Liver (tissue), 9 donors: ENCODE results near the gene ASF1B. TPM values are rescaled to one million over a fixed set of nuclear protein-coding genes. Genes with fewer than 3 reads are reported as not detected.

Experiments
- DNase-seq: peaks from one replicate; pipeline ENCODE4 v3.0.0-alpha.2; 2017; ENCODE audit warnings: low spot score
- H3K27ac ChIP-seq, 2 donors: one replicate each; pipeline ENCODE4 v1.7.0; 2013; ENCODE audit warnings: inconsistent platforms in 2 of 2, low read length in 2 of 2, control low read depth in 1 of 2, low read depth in 1 of 2, mild to moderate bottlenecking in 1 of 2
- H3K27me3 ChIP-seq, 4 donors: one replicate each; pipeline versions ENCODE4 v1.6.1 to v1.7.0; 2013; ENCODE audit warnings: low read length in 3 of 4, inconsistent platforms in 1 of 4, mild to moderate bottlenecking in 1 of 4, moderate library complexity in 1 of 4; ENCODE audit not compliant: control insufficient read depth in 4 of 4, insufficient read depth in 4 of 4
- H3K36me3 ChIP-seq, 4 donors: one replicate each; pipeline versions ENCODE4 v1.6.1 to v1.7.0; 2013; ENCODE audit warnings: low read length in 3 of 4, mild to moderate bottlenecking in 3 of 4, low read depth in 1 of 4, moderate library complexity in 1 of 4; ENCODE audit not compliant: control insufficient read depth in 4 of 4, insufficient read depth in 3 of 4
- H3K4me1 ChIP-seq, 4 donors: one replicate each; pipeline versions ENCODE4 v1.6.1 to v1.7.0; 2013; ENCODE audit warnings: low read length in 3 of 4, mild to moderate bottlenecking in 3 of 4, moderate library complexity in 1 of 4; ENCODE audit not compliant: control insufficient read depth in 4 of 4, insufficient read depth in 4 of 4
- H3K4me3 ChIP-seq, 3 donors: one replicate each; pipeline versions ENCODE4 v1.6.1 to v1.7.0; 2013; ENCODE audit warnings: low read length in 3 of 3, control low read depth in 1 of 3, low read depth in 1 of 3, mild to moderate bottlenecking in 1 of 3
- H3K9ac ChIP-seq, 2 donors: one replicate each; pipeline ENCODE4 v1.7.0; 2013; ENCODE audit warnings: low read length in 2 of 2, mild to moderate bottlenecking in 2 of 2, moderate library complexity in 2 of 2, control low read depth in 1 of 2, low read depth in 1 of 2
- H3K9me3 ChIP-seq, 4 donors: one replicate each; pipeline versions ENCODE4 v1.6.1 to v1.7.0; 2013; ENCODE audit warnings: low read length in 3 of 4; ENCODE audit not compliant: control insufficient read depth in 4 of 4
- EGR1 ChIP-seq, 2 donors: IDR thresholded peaks; 2 replicates each; pipeline ENCODE4 v1.6.1; 2016 to 2018; ENCODE audit warnings: antibody characterized with exemption in 2 of 2, low read depth in 2 of 2
- FOXA1 ChIP-seq: IDR thresholded peaks from 2 replicates; pipeline ENCODE4 v1.6.1; 2016; ENCODE audit warnings: antibody characterized with exemption
- FOXA2 ChIP-seq: IDR thresholded peaks from 2 replicates; pipeline ENCODE4 v1.6.1; 2016; ENCODE audit warnings: antibody characterized with exemption
- GABPA ChIP-seq, 2 donors: IDR thresholded peaks in 1 of 2; conservative IDR thresholded peaks in 1 of 2; 2 replicates each; pipeline ENCODE4 v1.6.1; 2016; ENCODE audit warnings: antibody characterized with exemption in 2 of 2, mild to moderate bottlenecking in 1 of 2, moderate library complexity in 1 of 2
- HNF4A ChIP-seq, 2 donors: conservative IDR thresholded peaks; 2 replicates each; pipeline ENCODE4 v1.6.1; 2016; ENCODE audit warnings: antibody characterized with exemption in 2 of 2, mild to moderate bottlenecking in 2 of 2
- HNF4G ChIP-seq: IDR thresholded peaks from 2 replicates; pipeline ENCODE4 v1.6.1; 2016; ENCODE audit warnings: antibody characterized with exemption
- JUND ChIP-seq, 2 donors: IDR thresholded peaks; 2 replicates each; pipeline ENCODE4 v1.6.1; 2016; ENCODE audit warnings: antibody characterized with exemption in 2 of 2
- NR2F2 ChIP-seq: IDR thresholded peaks from 2 replicates; pipeline ENCODE4 v1.6.1; 2016; ENCODE audit warnings: antibody characterized with exemption
- RAD21 ChIP-seq, 2 donors: IDR thresholded peaks; 2 replicates each; pipeline ENCODE4 v1.6.1; 2016; ENCODE audit warnings: antibody characterized with exemption in 2 of 2, mild to moderate bottlenecking in 2 of 2
- RXRA ChIP-seq, 2 donors: IDR thresholded peaks; 2 replicates each; pipeline ENCODE4 v1.6.1; 2017 to 2018; ENCODE audit warnings: antibody characterized with exemption in 2 of 2, mild to moderate bottlenecking in 1 of 2
- SP1 ChIP-seq: IDR thresholded peaks from 2 replicates; pipeline ENCODE4 v1.6.1; 2018; ENCODE audit warnings: antibody characterized with exemption, mild to moderate bottlenecking
- TAF1 ChIP-seq: conservative IDR thresholded peaks from 2 replicates; pipeline ENCODE4 v1.6.1; 2016; ENCODE audit warnings: antibody characterized with exemption, mild to moderate bottlenecking
- YY1 ChIP-seq: IDR thresholded peaks from 2 replicates; pipeline ENCODE4 v1.6.1; 2016; ENCODE audit warnings: antibody characterized with exemption, mild to moderate bottlenecking
- ZBTB33 ChIP-seq: IDR thresholded peaks from 2 replicates; pipeline ENCODE4 v1.6.1; 2016; ENCODE audit warnings: antibody characterized with exemption
- WGBS: extraction: QIAGEN DNeasy Blood & Tissue Kit; methylation state at CpG from one replicate; pipeline ENCODE4 v1.1.7; 2013; 5-methylcytosine and 5-hydroxymethylcytosine counted together
- polyA plus RNA-seq, 2 donors: library from polyadenylated mRNA; stranded (reverse) in 1 of 2; unstranded in 1 of 2; fragments of 200-250 nt in 1 of 2; fragments of >200 nt in 1 of 2; fragmentation: Nextera tagmentation in 1 of 2; extraction: Ambion mirVana in 1 of 2; gene quantifications; one replicate each; pipeline versions ENCODE4 v1.2.1 to v1.2.3, GENCODE V29; 2013 to 2015
- total RNA-seq, 2 donors: library from RNA; depleted of rRNA; stranded (reverse); fragments of >200 nt; gene quantifications; one replicate each; pipeline ENCODE4 v1.2.3, GENCODE V29; 2014
- TF ChIP-seq, protein P1 (sequence below): IDR thresholded peaks from 2 replicates; pipeline ENCODE4 v1.6.1; 2016; ENCODE audit warnings: antibody characterized with exemption, mild to moderate bottlenecking
- TF ChIP-seq, protein P2 (sequence below): IDR thresholded peaks from 2 replicates; pipeline ENCODE4 v1.6.1; 2016; ENCODE audit warnings: antibody characterized with exemption
- TF ChIP-seq, protein P3 (sequence below): fragments of 150-350 bp; IDR thresholded peaks from 2 replicates; pipeline ENCODE4 v1.5.1; 2017; ENCODE audit warnings: improper control_type of control experiment, low read depth, low read length; ENCODE audit not compliant: missing input control
- donor health status: healthy.
- donor health status: healthy.
- donor health status: healthy.
- donor health status: healthy.
- donor health status: healthy.

The ASF1B gene
- total and polyA plus RNA-seq, 4 donors, result 0.25 to 20.5 (median 1.6) TPM

- no peak for DNase-seq
- Histone ChIP-seq H3K27me3 (no peaks in the 10 kb centered on the region), H3K36me3 (no peaks in the 10 kb centered on the region), H3K9me3 (no peaks in the 10 kb centered on the region), H3K4me3 (no peak overlapping the region), H3K4me1 (peaks cover 15 to 67% (median 57%) of the 10 kb centered on the region in 4 donors), H3K27ac (peak overlapping the region; percentile 88 to 97), H3K9ac (no peak overlapping the region)
- 92% methylated on average over 7 of the region's 7 CpGs for WGBS
- TF ChIP-seq TAF1 (no peak), EGR1 (IDR thresholded peaks at IDR 0.05; ENCODE audit: low read depth in 2 of 2) (no peak), YY1 (no peak), JUND (IDR thresholded peaks at IDR 0.05) (no peak), RXRA (IDR thresholded peaks at IDR 0.05) (no peak)
- TF ChIP-seq, protein P1, sequence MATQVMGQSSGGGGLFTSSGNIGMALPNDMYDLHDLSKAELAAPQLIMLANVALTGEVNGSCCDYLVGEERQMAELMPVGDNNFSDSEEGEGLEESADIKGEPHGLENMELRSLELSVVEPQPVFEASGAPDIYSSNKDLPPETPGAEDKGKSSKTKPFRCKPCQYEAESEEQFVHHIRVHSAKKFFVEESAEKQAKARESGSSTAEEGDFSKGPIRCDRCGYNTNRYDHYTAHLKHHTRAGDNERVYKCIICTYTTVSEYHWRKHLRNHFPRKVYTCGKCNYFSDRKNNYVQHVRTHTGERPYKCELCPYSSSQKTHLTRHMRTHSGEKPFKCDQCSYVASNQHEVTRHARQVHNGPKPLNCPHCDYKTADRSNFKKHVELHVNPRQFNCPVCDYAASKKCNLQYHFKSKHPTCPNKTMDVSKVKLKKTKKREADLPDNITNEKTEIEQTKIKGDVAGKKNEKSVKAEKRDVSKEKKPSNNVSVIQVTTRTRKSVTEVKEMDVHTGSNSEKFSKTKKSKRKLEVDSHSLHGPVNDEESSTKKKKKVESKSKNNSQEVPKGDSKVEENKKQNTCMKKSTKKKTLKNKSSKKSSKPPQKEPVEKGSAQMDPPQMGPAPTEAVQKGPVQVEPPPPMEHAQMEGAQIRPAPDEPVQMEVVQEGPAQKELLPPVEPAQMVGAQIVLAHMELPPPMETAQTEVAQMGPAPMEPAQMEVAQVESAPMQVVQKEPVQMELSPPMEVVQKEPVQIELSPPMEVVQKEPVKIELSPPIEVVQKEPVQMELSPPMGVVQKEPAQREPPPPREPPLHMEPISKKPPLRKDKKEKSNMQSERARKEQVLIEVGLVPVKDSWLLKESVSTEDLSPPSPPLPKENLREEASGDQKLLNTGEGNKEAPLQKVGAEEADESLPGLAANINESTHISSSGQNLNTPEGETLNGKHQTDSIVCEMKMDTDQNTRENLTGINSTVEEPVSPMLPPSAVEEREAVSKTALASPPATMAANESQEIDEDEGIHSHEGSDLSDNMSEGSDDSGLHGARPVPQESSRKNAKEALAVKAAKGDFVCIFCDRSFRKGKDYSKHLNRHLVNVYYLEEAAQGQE, result no peak
- TF ChIP-seq, protein P2, sequence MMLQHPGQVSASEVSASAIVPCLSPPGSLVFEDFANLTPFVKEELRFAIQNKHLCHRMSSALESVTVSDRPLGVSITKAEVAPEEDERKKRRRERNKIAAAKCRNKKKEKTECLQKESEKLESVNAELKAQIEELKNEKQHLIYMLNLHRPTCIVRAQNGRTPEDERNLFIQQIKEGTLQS, result no peak
Measured at GRCh38 chr19:14114439-14114838, 21.9 kb downstream of the ASF1B start.

DNA sequence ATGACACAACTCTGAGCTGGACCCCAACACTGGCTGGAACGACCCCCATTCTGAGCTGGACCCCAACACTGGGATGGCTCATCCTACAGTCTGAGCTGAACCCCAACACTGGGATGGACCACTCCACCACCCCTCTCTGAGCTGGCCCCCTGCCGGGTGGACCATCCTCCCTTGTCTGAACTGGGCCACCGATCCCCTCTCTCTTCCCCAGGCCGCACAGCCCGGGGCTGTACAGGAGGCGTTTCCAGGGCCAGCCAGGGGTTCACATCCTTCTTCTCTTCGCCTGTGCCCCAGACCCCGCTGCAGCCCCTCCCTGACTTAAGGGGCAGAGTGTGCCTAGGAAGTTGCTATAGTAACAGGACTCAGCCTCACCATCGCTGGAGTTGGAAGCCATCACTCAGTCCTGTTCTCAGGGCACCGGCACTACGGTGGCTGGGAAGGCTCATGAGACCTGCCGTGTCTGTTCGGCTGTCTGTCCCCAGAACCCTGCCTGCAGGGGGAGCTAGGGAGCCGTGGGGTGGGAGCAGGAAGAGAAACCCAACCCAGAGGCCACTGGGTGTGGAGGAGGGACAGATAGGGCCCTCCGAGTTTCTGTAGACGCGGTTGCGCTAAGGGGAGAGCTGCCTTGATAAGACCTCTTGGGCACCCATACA lies 22.5 kb downstream of the ASF1B start:
- peaks cover 15 to 62% (median 51%) of the 10 kb centered on the region in 4 donors for H3K4me1 ChIP-seq
- H3K9me3 ChIP-seq, result no peaks in the 10 kb centered on the region
- TF ChIP-seq TAF1 (no peak), JUND (IDR thresholded peaks at IDR 0.05) (no peak), ZBTB33 (no peak), HNF4A (conservative IDR thresholded peaks at IDR 0.05) (no peak), EGR1 (IDR thresholded peaks at IDR 0.05; ENCODE audit: low read depth in 2 of 2) (no peak), RXRA (IDR thresholded peaks at IDR 0.05) (peak in 1 of 2 donors; percentile 5), SP1 (no peak), RAD21 (IDR thresholded peaks at IDR 0.05) (peak; percentile 49 to 67), YY1 (peak; percentile 77), FOXA2 (no peak), GABPA (IDR thresholded peaks at IDR 0.05 in 1 of 2, conservative IDR thresholded peaks at IDR 0.05 in 1 of 2) (no peak), FOXA1 (no peak), HNF4G (no peak), NR2F2 (no peak)
- TF ChIP-seq, protein P1, result no peak
- TF ChIP-seq, protein P3, sequence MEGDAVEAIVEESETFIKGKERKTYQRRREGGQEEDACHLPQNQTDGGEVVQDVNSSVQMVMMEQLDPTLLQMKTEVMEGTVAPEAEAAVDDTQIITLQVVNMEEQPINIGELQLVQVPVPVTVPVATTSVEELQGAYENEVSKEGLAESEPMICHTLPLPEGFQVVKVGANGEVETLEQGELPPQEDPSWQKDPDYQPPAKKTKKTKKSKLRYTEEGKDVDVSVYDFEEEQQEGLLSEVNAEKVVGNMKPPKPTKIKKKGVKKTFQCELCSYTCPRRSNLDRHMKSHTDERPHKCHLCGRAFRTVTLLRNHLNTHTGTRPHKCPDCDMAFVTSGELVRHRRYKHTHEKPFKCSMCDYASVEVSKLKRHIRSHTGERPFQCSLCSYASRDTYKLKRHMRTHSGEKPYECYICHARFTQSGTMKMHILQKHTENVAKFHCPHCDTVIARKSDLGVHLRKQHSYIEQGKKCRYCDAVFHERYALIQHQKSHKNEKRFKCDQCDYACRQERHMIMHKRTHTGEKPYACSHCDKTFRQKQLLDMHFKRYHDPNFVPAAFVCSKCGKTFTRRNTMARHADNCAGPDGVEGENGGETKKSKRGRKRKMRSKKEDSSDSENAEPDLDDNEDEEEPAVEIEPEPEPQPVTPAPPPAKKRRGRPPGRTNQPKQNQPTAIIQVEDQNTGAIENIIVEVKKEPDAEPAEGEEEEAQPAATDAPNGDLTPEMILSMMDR, result peak; percentile 47
- peak overlapping the region; percentile 50 to 68 for H3K9ac ChIP-seq
- peak overlapping the region in 1 of 3 donors; percentile 31 for H3K4me3 ChIP-seq
- no peaks in the 10 kb centered on the region for H3K36me3 ChIP-seq
- H3K27me3 ChIP-seq, result no peaks in the 10 kb centered on the region
- peak; percentile 67 for DNase-seq
- 83% methylated on average over 18 of the region's 18 CpGs for WGBS
- H3K27ac ChIP-seq, result peak overlapping the region; percentile 88 to 97
